OCI-M2 (cell line): ENCODE data around the gene TJAP1.
"Not testable (repeated sequence)": the region's sequence is repeated elsewhere in the genome, so short reads cannot be mapped to it uniquely, and the experiment has no call there.

Experiments
- DNase-seq: peaks from one replicate; lab custom pipeline; 2025; ENCODE audit not compliant: unreplicated experiment; lab: John Stamatoyannopoulos, UW

TJAP1 gene

GRCh38 chr6:43478008-43478372 is 620 bp downstream of the TJAP1 start:
- DNase-seq = no peak

GRCh38 chr6:43481075-43481474 is 3.7 kb downstream of the TJAP1 start:
- no peak for DNase-seq

GRCh38 chr6:43481591-43482236 is 4.3 kb downstream of the TJAP1 start:
- no peak for DNase-seq

GRCh38 chr6:43488667-43489276 is 11.4 kb downstream of the TJAP1 start:
- no peak for DNase-seq

GRCh38 chr6:43489277-43490072 is 12.1 kb downstream of the TJAP1 start:
- no peak for DNase-seq

- no peak for DNase-seq
Measured at GRCh38 chr6:43490523-43490939, 13.2 kb downstream of the TJAP1 start.

GRCh38 chr6:43491750-43492661 is 14.6 kb downstream of the TJAP1 start:
- no peak for DNase-seq

- no peak for DNase-seq
Measured at GRCh38 chr6:43492673-43493072, 15.3 kb downstream of the TJAP1 start.

- no peak for DNase-seq
Measured at GRCh38 chr6:43493230-43493629, 15.9 kb downstream of the TJAP1 start.

GRCh38 chr6:43493833-43494232 is 16.5 kb downstream of the TJAP1 start:
- no peak for DNase-seq

- DNase-seq = no peak
Measured at GRCh38 chr6:43494321-43494720, 17.0 kb downstream of the TJAP1 start.

- no peak for DNase-seq
Measured at GRCh38 chr6:43494766-43495165, 17.4 kb downstream of the TJAP1 start.

- no peak for DNase-seq
Measured at GRCh38 chr6:43495409-43495941, 18.1 kb downstream of the TJAP1 start.

- no peak for DNase-seq
Measured at GRCh38 chr6:43496370-43497128, 19.2 kb downstream of the TJAP1 start.

GRCh38 chr6:43497129-43497396 is 19.7 kb downstream of the TJAP1 start:
- DNase-seq = no peak

- DNase-seq = no peak
Measured at GRCh38 chr6:43497689-43498088, 20.3 kb downstream of the TJAP1 start.

- not testable (repeated sequence) for DNase-seq
Measured at GRCh38 chr6:43498291-43498690, 20.9 kb downstream of the TJAP1 start.

- no peak for DNase-seq
Measured at GRCh38 chr6:43499028-43499815, 21.9 kb downstream of the TJAP1 start.

- DNase-seq = no peak
Measured at GRCh38 chr6:43500921-43501320, 23.6 kb downstream of the TJAP1 start.

GRCh38 chr6:43502666-43503065 is 25.3 kb downstream of the TJAP1 start:
- DNase-seq = no peak
